HEK293 (cell line): ENCODE data around the gene CENPX.

Experiments used
- REST ChIP-seq: fragments of 450-650 bp; formaldehyde crosslinking; IDR thresholded peaks from 2 replicates; pipeline ENCODE4 v1.5.1; 2016; ENCODE audit warnings: missing biosample characterization, missing genetic modification characterization
- ZNF121 ChIP-seq: fragments of 450-650 bp; formaldehyde crosslinking; IDR thresholded peaks from 2 replicates; pipeline ENCODE4 v1.5.1; 2016; ENCODE audit warnings: missing biosample characterization, missing genetic modification characterization
- ZNF211 ChIP-seq: fragments of 450-650 bp; formaldehyde crosslinking; IDR thresholded peaks from 2 replicates; pipeline ENCODE4 v1.5.1; 2016; ENCODE audit warnings: low read depth, missing biosample characterization, missing genetic modification characterization
- ZNF24 ChIP-seq: fragments of 450-650 bp; formaldehyde crosslinking; IDR thresholded peaks from 2 replicates; pipeline ENCODE4 v1.5.1; 2016; ENCODE audit warnings: missing biosample characterization, missing genetic modification characterization
- ZNF248 ChIP-seq: fragments of 450-650 bp; formaldehyde crosslinking; IDR thresholded peaks from 2 replicates; pipeline ENCODE4 v1.5.1; 2017; ENCODE audit warnings: missing biosample characterization, missing genetic modification characterization
- ZNF513 ChIP-seq: fragments of 450-650 bp; IDR thresholded peaks from 2 replicates; pipeline ENCODE4 v1.5.1; 2018; ENCODE audit warnings: missing biosample characterization, missing genetic modification characterization
- TF ChIP-seq, protein P1 (sequence below): fragments of 450-650 bp; formaldehyde crosslinking; IDR thresholded peaks from 2 replicates; pipeline ENCODE4 v1.5.1; 2016; ENCODE audit warnings: missing biosample characterization, missing genetic modification characterization
- TF ChIP-seq, protein P2 (sequence below): fragments of 450-650 bp; formaldehyde crosslinking; IDR thresholded peaks from 2 replicates; pipeline ENCODE4 v1.5.1; 2016; ENCODE audit warnings: missing biosample characterization, missing genetic modification characterization
- TF ChIP-seq, protein P3 (sequence below): fragments of 450-650 bp; formaldehyde crosslinking; IDR thresholded peaks from 2 replicates; pipeline ENCODE4 v1.5.1; 2016; ENCODE audit warnings: missing biosample characterization, missing genetic modification characterization
- TF ChIP-seq, protein P4 (sequence below): fragments of 450-650 bp; formaldehyde crosslinking; IDR thresholded peaks from 2 replicates; pipeline ENCODE4 v1.5.1; 2016; ENCODE audit warnings: missing biosample characterization, missing genetic modification characterization, borderline replicate concordance

DNA sequence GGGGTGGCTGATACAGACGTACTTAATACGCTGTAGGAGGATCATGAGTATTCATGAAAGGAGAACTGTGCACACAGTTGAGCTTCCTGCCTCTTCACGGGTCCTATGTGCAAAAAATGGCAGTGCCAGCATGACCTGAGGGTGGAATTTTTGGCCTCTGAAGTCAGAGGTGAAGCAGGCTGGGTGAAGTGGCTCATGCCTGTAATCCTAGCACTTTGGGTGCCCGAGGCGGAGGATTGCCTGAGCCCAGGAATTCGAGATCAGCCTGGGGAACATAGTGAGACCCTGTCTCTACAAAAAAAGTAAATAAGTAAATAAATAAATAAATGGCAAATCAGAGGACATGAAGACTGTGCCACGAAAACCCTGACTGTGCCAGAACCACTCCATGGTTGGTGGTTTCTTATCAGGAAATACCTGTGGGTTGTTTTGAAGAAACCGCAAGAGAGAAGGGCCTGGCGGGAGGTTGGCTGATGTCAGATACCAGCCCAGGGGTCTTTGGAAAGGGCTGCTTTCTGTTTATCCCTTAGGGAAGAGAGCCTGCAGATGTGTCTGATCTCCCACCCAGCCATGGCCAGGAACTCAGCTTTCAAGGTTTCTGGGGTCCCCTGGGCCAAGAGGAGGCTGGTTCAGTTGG is 41.9 kb downstream of the CENPX start:
- TF ChIP-seq ZNF24 = no peak
- TF ChIP-seq, protein P1, sequence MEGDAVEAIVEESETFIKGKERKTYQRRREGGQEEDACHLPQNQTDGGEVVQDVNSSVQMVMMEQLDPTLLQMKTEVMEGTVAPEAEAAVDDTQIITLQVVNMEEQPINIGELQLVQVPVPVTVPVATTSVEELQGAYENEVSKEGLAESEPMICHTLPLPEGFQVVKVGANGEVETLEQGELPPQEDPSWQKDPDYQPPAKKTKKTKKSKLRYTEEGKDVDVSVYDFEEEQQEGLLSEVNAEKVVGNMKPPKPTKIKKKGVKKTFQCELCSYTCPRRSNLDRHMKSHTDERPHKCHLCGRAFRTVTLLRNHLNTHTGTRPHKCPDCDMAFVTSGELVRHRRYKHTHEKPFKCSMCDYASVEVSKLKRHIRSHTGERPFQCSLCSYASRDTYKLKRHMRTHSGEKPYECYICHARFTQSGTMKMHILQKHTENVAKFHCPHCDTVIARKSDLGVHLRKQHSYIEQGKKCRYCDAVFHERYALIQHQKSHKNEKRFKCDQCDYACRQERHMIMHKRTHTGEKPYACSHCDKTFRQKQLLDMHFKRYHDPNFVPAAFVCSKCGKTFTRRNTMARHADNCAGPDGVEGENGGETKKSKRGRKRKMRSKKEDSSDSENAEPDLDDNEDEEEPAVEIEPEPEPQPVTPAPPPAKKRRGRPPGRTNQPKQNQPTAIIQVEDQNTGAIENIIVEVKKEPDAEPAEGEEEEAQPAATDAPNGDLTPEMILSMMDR (tag by site-specific recombination) = no peak
- TF ChIP-seq, protein P2, sequence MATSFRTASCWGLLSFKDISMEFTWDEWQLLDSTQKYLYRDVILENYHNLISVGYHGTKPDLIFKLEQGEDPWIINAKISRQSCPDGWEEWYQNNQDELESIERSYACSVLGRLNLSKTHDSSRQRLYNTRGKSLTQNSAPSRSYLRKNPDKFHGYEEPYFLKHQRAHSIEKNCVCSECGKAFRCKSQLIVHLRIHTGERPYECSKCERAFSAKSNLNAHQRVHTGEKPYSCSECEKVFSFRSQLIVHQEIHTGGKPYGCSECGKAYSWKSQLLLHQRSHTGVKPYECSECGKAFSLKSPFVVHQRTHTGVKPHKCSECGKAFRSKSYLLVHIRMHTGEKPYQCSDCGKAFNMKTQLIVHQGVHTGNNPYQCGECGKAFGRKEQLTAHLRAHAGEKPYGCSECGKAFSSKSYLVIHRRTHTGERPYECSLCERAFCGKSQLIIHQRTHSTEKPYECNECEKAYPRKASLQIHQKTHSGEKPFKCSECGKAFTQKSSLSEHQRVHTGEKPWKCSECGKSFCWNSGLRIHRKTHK (tag by site-specific recombination) = no peak
- TF ChIP-seq ZNF121 = no peak
- TF ChIP-seq ZNF248 (tag by site-specific recombination) = no peak
- TF ChIP-seq, protein P3, sequence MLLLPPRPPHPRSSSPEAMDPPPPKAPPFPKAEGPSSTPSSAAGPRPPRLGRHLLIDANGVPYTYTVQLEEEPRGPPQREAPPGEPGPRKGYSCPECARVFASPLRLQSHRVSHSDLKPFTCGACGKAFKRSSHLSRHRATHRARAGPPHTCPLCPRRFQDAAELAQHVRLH (tag by site-specific recombination) = no peak
- no peak for TF ChIP-seq ZNF211 (tag by site-specific recombination)
- TF ChIP-seq REST = no peak
- TF ChIP-seq, protein P4, sequence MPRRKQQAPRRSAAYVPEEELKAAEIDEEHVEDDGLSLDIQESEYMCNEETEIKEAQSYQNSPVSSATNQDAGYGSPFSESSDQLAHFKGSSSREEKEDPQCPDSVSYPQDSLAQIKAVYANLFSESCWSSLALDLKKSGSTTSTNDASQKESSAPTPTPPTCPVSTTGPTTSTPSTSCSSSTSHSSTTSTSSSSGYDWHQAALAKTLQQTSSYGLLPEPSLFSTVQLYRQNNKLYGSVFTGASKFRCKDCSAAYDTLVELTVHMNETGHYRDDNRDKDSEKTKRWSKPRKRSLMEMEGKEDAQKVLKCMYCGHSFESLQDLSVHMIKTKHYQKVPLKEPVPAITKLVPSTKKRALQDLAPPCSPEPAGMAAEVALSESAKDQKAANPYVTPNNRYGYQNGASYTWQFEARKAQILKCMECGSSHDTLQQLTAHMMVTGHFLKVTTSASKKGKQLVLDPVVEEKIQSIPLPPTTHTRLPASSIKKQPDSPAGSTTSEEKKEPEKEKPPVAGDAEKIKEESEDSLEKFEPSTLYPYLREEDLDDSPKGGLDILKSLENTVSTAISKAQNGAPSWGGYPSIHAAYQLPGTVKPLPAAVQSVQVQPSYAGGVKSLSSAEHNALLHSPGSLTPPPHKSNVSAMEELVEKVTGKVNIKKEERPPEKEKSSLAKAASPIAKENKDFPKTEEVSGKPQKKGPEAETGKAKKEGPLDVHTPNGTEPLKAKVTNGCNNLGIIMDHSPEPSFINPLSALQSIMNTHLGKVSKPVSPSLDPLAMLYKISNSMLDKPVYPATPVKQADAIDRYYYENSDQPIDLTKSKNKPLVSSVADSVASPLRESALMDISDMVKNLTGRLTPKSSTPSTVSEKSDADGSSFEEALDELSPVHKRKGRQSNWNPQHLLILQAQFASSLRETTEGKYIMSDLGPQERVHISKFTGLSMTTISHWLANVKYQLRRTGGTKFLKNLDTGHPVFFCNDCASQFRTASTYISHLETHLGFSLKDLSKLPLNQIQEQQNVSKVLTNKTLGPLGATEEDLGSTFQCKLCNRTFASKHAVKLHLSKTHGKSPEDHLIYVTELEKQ = no peak
- TF ChIP-seq ZNF513 (tag by site-specific recombination) = no peak
